ENCODE results near the gene CBL. TPM values are rescaled to one million over a fixed set of nuclear protein-coding genes. Genes with fewer than 3 reads are reported as not detected.

The CBL gene
- total and polyA plus RNA-seq, 10 of the 15 experiments (the other 5 are each of a cell fraction or from before 2014, with no cell fraction given): 3.9 to 27.1 (median 9.5) TPM

DNA sequence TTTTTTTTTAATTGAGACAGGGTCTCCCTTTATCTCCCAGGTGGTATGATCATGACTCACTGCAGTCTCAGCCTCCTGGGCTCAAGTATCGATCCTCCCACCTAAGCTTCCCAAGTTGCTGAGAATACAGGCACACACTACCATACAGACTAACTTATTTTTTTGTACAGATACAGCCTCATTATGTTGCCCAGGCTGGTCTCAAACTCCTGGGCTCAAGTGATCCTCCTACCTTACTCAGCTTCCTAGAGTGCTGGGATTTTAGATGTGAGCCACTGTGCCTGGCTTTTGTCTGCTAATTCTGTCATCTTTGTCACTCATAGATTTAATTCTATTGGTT, 43.5 kb downstream of the CBL start (continued):
- TF ChIP-seq BRCA1 (IDR thresholded peaks at IDR 0.05; ENCODE audit: low read depth, low read length): no peak

DNA sequence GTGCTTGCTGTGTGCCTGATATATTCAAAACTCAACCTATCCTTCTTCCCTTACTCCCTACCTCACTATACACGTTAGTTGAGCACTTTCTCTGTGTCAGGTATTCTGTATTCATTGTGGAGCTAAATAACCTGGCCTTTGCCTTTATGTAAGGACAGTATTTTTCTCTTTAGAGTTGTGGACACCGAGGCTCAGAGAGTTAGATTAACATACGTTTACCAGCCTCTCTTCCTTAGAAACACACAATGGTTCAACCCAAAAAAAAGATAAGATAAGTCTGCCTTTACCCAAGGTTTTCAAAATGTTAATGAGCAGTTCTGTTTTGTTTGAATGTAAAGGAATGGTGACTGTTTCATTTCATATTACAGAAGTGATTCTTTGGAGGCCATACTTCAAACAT, 45.0 kb downstream of the CBL start:
- Histone ChIP-seq H3K9ac (ENCODE audit: control insufficient read depth, insufficient read depth, low read length) (no peak overlapping the region), H3K4me2 (ENCODE audit: control insufficient read depth, insufficient read depth) (no peak overlapping the region), H3K36me3 (ENCODE audit: control insufficient read depth in 2 of 2, insufficient read depth in 2 of 2, low read length in 1 of 2) (peaks cover 0 to 4% of the 10 kb centered on the region in 2 experiments; a peak in 1 of 4 replicates), H2AFZ (ENCODE audit: control insufficient read depth, low read depth, low read length) (no peak overlapping the region), H3K79me2 (ENCODE audit: control insufficient read depth, insufficient read depth, low read length) (peaks cover 15% of the 10 kb centered on the region), H3K27me3 (replicated peaks in 1 of 2; ENCODE audit: control insufficient read depth in 2 of 2, insufficient read depth in 2 of 2, low read length in 1 of 2) (no peaks in the 10 kb centered on the region), H3K4me1 (ENCODE audit: control insufficient read depth, insufficient read depth, low read length) (peaks cover 21% of the 10 kb centered on the region), H3K4me3 (no peak overlapping the region), H3K27ac (ENCODE audit: control insufficient read depth, insufficient read depth) (no peak overlapping the region), H3K9me3 (replicated peaks; ENCODE audit: control insufficient read depth, insufficient read depth, low read length) (no peaks in the 10 kb centered on the region; the same call in 1 of the 3 replicates), H4K20me1 (ENCODE audit: control insufficient read depth, insufficient read depth) (no peaks in the 10 kb centered on the region)
- TF ChIP-seq, protein P1, sequence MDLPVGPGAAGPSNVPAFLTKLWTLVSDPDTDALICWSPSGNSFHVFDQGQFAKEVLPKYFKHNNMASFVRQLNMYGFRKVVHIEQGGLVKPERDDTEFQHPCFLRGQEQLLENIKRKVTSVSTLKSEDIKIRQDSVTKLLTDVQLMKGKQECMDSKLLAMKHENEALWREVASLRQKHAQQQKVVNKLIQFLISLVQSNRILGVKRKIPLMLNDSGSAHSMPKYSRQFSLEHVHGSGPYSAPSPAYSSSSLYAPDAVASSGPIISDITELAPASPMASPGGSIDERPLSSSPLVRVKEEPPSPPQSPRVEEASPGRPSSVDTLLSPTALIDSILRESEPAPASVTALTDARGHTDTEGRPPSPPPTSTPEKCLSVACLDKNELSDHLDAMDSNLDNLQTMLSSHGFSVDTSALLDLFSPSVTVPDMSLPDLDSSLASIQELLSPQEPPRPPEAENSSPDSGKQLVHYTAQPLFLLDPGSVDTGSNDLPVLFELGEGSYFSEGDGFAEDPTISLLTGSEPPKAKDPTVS (IDR thresholded peaks at IDR 0.05; ENCODE audit: low read depth, low read length): no peak
- TF ChIP-seq BRCA1 (IDR thresholded peaks at IDR 0.05; ENCODE audit: low read depth, low read length): no peak
- TF ChIP-seq EGR1 (IDR thresholded peaks at IDR 0.05; ENCODE audit: borderline replicate concordance in 1 of 2, low read depth in 2 of 2, low read length in 2 of 2): no peak
- no peak for TF ChIP-seq IRF4 (IDR thresholded peaks at IDR 0.05; ENCODE audit: low read depth, low read length)
- TF ChIP-seq MXI1 (IDR thresholded peaks at IDR 0.05; ENCODE audit: low read depth, low read length): no peak
- TF ChIP-seq, protein P2, sequence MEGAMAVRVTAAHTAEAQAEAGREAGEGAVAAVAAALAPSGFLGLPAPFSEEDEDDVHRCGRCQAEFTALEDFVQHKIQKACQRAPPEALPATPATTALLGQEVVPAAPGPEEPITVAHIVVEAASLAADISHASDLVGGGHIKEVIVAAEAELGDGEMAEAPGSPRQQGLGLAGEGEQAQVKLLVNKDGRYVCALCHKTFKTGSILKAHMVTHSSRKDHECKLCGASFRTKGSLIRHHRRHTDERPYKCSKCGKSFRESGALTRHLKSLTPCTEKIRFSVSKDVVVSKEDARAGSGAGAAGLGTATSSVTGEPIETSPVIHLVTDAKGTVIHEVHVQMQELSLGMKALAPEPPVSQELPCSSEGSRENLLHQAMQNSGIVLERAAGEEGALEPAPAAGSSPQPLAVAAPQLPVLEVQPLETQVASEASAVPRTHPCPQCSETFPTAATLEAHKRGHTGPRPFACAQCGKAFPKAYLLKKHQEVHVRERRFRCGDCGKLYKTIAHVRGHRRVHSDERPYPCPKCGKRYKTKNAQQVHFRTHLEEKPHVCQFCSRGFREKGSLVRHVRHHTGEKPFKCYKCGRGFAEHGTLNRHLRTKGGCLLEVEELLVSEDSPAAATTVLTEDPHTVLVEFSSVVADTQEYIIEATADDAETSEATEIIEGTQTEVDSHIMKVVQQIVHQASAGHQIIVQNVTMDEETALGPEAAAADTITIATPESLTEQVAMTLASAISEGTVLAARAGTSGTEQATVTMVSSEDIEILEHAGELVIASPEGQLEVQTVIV (IDR thresholded peaks at IDR 0.05; ENCODE audit: borderline replicate concordance, partially characterized antibody): no peak
- ChIA-PET CTCF (interaction anchor here (0.7 to 2.5 kb wide), 4 partner anchors 10 to 805 kb away, joined by 3 to 5 read pairs (median 3); no protein-coding TSS in a partner anchor), POLR2A (interaction anchor here (0.5 to 5.0 kb wide), 2 partner anchors 9 to 19 kb away, joined by 4 to 29 read pairs; no protein-coding TSS in a partner anchor), RAD21 (ENCODE audit: unreplicated experiment) (interaction anchor here (3.4 kb wide), 1 partner anchor 9 kb away, joined by 20 read pairs; no protein-coding TSS in a partner anchor), SMC1A (ENCODE audit: uncharacterized antibody, unreplicated experiment) (interaction anchor here (2.0 kb wide), 1 partner anchor 12 kb away, joined by 12 read pairs; no protein-coding TSS in a partner anchor)
- 97% methylated on average over 3 of the region's 3 CpGs for WGBS (ENCODE audit: insufficient coverage, insufficient replicate concordance, low lambda C conversion rate, missing lambda C conversion rate)
- intact Hi-C loops (cut with micrococcal nuclease; ENCODE audit: unreplicated experiment) (no loop called here), in situ Hi-C loops (cut with MboI) (no loop called here)
- no peak for FAIRE-seq
- BruUV-seq (replicated peaks): no TSS peak
- ATAC-seq: no peak
- DNase-seq (ENCODE audit: low read depth, low spot score): no peak

Measured in GM12878 (cell line).